GM21717 (cell line): ENCODE measurements around the gene TCAF1.
"Not testable (repeated sequence)": the region's sequence is repeated elsewhere in the genome, so short reads cannot be mapped to it uniquely, and the experiment has no call there.

ENCODE experiments used
- ATAC-seq: cut with Tn5 transposase; IDR thresholded peaks from one replicate; pipeline ENCODE4 v1.9.1; 2021; ENCODE audit warnings: mild to moderate bottlenecking, moderate library complexity; ENCODE audit not compliant: unreplicated experiment

TCAF1 gene

DNA sequence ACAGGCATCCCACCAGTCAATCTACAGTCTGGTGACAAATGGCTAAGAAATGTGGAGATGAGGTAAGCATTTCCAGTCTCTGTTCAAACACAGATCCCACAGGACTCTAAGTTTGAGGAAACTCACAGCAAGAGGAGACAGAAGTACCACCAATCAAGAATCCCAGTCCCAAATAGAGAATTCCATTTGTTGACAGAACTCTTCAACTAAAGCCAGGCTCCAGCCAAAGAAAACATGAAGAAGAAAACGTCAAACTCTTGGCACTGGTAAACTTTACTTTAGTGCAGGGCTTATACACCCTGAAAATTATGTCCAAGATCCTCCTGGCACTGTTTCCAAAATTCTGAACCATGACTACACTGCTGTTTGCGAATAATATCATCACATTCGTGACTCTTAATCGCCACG lies 95.3 kb downstream of the TCAF1 start:
- ATAC-seq = not testable (repeated sequence)
